Stimulated activated naive CD4-positive, alpha-beta T cell treated with Interleukin-2 at 50 U/mL for 16 hours (primary cell): ENCODE data around the gene ILDR1.
"Not testable (repeated sequence)": the region's sequence is repeated elsewhere in the genome, so short reads cannot be mapped to it uniquely, and the experiment has no call there.

Source experiments
- DNase-seq: peaks from one replicate; lab custom pipeline; 2025; lab: John Stamatoyannopoulos, UW

Gene ILDR1

GRCh38 chr3:121943431-121943830 is 78.6 kb downstream of the ILDR1 start:
- DNase-seq = no peak

GRCh38 chr3:121942116-121942786 is 79.8 kb downstream of the ILDR1 start:
- DNase-seq = no peak

DNA sequence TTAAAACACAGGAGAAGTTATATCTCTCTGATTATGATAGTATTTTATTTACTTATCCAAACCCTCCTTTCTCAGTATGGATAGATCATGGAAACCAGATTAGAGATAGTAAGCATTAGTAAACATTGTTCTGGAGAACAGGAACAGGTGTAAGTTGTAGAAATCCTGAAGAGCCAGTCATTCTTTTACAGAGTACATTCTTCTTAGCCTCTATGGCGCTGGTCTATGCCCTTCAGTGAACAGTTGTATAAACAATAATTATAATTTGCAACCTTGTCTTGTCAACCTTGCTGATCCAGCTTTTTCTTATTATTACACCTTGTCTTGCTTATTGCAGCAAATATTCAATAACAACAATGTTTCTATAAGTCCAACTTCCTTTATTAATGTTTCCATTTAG is 80.5 kb downstream of the ILDR1 start:
- no peak for DNase-seq

DNA sequence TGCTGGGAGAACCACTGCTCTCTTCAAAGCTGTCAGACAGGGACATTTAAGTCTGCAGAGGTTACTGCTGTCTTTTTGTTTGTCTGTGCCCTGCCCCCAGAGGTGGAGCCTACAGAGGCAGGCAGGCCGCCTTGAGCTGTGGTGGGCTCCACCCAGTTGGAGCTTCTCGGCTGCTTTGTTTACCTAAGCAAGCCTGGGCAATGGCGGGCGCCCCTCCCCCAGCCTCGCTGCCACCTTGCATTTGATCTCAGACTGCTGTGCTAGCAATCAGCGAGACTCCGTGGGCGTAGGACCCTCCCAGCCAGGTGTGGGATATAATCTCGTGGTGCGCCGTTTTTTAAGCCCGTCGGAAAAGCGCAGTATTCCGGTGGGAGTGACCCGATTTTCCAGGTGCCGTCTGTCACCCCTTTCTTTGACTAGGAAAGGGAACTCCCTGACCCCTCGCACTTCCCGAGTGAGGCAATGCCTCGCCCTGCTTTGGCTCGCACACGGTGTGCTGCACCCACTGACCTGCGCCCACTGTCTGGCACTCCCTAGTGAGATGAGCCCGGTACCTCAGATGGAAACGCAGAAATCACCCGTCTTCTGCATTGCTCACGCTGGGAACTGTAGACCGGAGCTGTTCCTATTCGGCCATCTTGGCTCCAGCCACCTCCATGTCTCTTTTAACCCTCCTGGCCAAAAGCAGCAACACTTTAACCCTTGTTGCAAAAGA is 83.7 kb downstream of the ILDR1 start:
- DNase-seq = not testable (repeated sequence)
